OCI-LY1 (cell line): Measurements from ENCODE around the gene ZXDC.

ENCODE experiments used
- H2AFZ ChIP-seq: fragments of 200-600 bp; sonication (generic), shearing (Covaris generic); 2 replicates; pipeline ENCODE4 v1.6.0; 2014; ENCODE audit warnings: antibody characterized with exemption, mild to moderate bottlenecking, low read length
- H3F3A ChIP-seq: fragments of 200-600 bp; sonication (generic), shearing (Covaris generic); 2 replicates; pipeline ENCODE4 v1.6.0; 2014; ENCODE audit warnings: mild to moderate bottlenecking, antibody characterized with exemption, low read length, moderate library complexity; ENCODE audit not compliant: insufficient read depth
- H3K27ac ChIP-seq: fragments of 200-600 bp; sonication (generic); 2 replicates; pipeline ENCODE4 v1.5.1; 2014; ENCODE audit warnings: low read length, mixed run types, mild to moderate bottlenecking, low read depth; ENCODE audit not compliant: poor library complexity, severe bottlenecking
- H3K27me3 ChIP-seq: fragments of 200-600 bp; sonication (generic); 2 replicates; pipeline ENCODE4 v1.6.0; 2014; ENCODE audit warnings: antibody characterized with exemption, mild to moderate bottlenecking, low read length, moderate library complexity; ENCODE audit not compliant: insufficient read depth
- H3K36me3 ChIP-seq: fragments of 200-600 bp; sonication (generic); 2 replicates; pipeline ENCODE4 v1.6.1; 2014; ENCODE audit warnings: mild to moderate bottlenecking, antibody characterized with exemption, low read length, moderate library complexity, mixed read lengths; ENCODE audit not compliant: insufficient read depth
- H3K4me1 ChIP-seq: fragments of 200-600 bp; sonication (generic); 2 replicates; pipeline ENCODE4 v1.5.1; 2014; ENCODE audit warnings: mild to moderate bottlenecking, low read length, moderate library complexity; ENCODE audit not compliant: insufficient read depth, severe bottlenecking
- H3K4me2 ChIP-seq: fragments of 200-600 bp; sonication (generic), shearing (Covaris generic); 2 replicates; pipeline ENCODE4 v1.6.1; 2014; ENCODE audit warnings: low read length
- H3K4me3 ChIP-seq: fragments of 200-600 bp; sonication (generic); 2 replicates; pipeline ENCODE4 v1.5.1; 2014; ENCODE audit warnings: low read length, low read depth, mild to moderate bottlenecking, mixed read lengths; ENCODE audit not compliant: poor library complexity, severe bottlenecking
- H3K79me2 ChIP-seq: fragments of 200-600 bp; shearing (Covaris generic); 2 replicates; pipeline ENCODE4 v1.6.1; 2016; ENCODE audit warnings: mixed run types, low read length, mixed read lengths; ENCODE audit not compliant: insufficient read depth
- H3K9ac ChIP-seq: fragments of 200-600 bp; sonication (generic), shearing (Covaris generic); 2 replicates; pipeline ENCODE4 v1.6.1; 2014; ENCODE audit warnings: mild to moderate bottlenecking, low read length, mixed read lengths
- H3K9me2 ChIP-seq: fragments of 200-600 bp; sonication (generic), shearing (Covaris generic); 2 replicates; pipeline ENCODE4 v1.6.1; 2014; ENCODE audit warnings: low read depth, mild to moderate bottlenecking, low read length, mixed read lengths
- H3K9me3 ChIP-seq: fragments of 200-600 bp; shearing (Covaris generic); 2 replicates; pipeline ENCODE4 v1.6.1; 2014; ENCODE audit warnings: low read length, mixed read lengths
- H4K20me1 ChIP-seq: fragments of 200-600 bp; sonication (generic), shearing (Covaris generic); 2 replicates; pipeline ENCODE4 v1.6.0; 2016; ENCODE audit warnings: mild to moderate bottlenecking, low read length; ENCODE audit not compliant: insufficient read depth
- CTCF ChIP-seq: fragments of 200-600 bp; sonication (generic), shearing (Covaris generic); IDR thresholded peaks from 2 replicates; pipeline ENCODE4 v1.5.1; 2017; ENCODE audit warnings: mild to moderate bottlenecking, antibody characterized with exemption, low read length, moderate library complexity, mixed read lengths
- EZH2 ChIP-seq: fragments of 200-600 bp; sonication (generic), shearing (Covaris generic); IDR thresholded peaks from 2 replicates; pipeline ENCODE4 v1.8.0; 2017; ENCODE audit warnings: borderline replicate concordance, mixed run types, mild to moderate bottlenecking, antibody characterized with exemption, low read length, moderate library complexity, mixed read lengths

Gene ZXDC

GRCh38 chr3:126422121-126422520, 53.6 kb downstream of the ZXDC start:
- Histone ChIP-seq H3K79me2 (no peaks in the 10 kb centered on the region), H2AFZ (no peak overlapping the region), H4K20me1 (no peaks in the 10 kb centered on the region), H3K27ac (no peak overlapping the region), H3K4me2 (no peak overlapping the region), H3K9ac (no peak overlapping the region), H3K27me3 (no peaks in the 10 kb centered on the region), H3K36me3 (no peaks in the 10 kb centered on the region), H3F3A (no peaks in the 10 kb centered on the region), H3K9me3 (0 out of 2 replicates have a peak, but pooled peaks cover 2% of the 10 kb centered on the region), H3K9me2 (no peaks in the 10 kb centered on the region), H3K4me3 (no peak overlapping the region), H3K4me1 (no peaks in the 10 kb centered on the region)
- no peak for TF ChIP-seq CTCF
- no peak for TF ChIP-seq EZH2

- TF ChIP-seq EZH2, result no peak
- TF ChIP-seq CTCF, result no peak
- Histone ChIP-seq H3K4me1 (no peaks in the 10 kb centered on the region), H3K27me3 (no peaks in the 10 kb centered on the region), H3K36me3 (no peaks in the 10 kb centered on the region), H3K9me2 (no peaks in the 10 kb centered on the region), H3K9ac (no peak overlapping the region), H3K4me2 (no peak overlapping the region), H2AFZ (no peak overlapping the region), H3K27ac (no peak overlapping the region), H4K20me1 (no peaks in the 10 kb centered on the region), H3F3A (no peaks in the 10 kb centered on the region), H3K4me3 (no peak overlapping the region), H3K9me3 (no peaks in the 10 kb centered on the region), H3K79me2 (no peaks in the 10 kb centered on the region)
Measured at GRCh38 chr3:126421573-126422119, 54.0 kb downstream of the ZXDC start.

GRCh38 chr3:126419886-126420786, 55.6 kb downstream of the ZXDC start:
- Histone ChIP-seq H3K9ac (no peak overlapping the region), H3K4me1 (no peaks in the 10 kb centered on the region), H3F3A (no peaks in the 10 kb centered on the region), H3K36me3 (no peaks in the 10 kb centered on the region), H3K9me2 (no peaks in the 10 kb centered on the region), H3K4me3 (no peak overlapping the region), H2AFZ (no peak overlapping the region), H3K79me2 (no peaks in the 10 kb centered on the region), H3K4me2 (no peak overlapping the region), H4K20me1 (no peaks in the 10 kb centered on the region), H3K27ac (no peak overlapping the region), H3K27me3 (no peaks in the 10 kb centered on the region), H3K9me3 (no peaks in the 10 kb centered on the region)
- TF ChIP-seq EZH2 (no peak), CTCF (no peak)
